GM21528 (cell line): ENCODE data around the gene SRRM2.

Experiments
- ATAC-seq: cut with Tn5 transposase; IDR thresholded peaks from one replicate; pipeline ENCODE4 v1.9.1; 2021; ENCODE audit warnings: mild to moderate bottlenecking, moderate library complexity; ENCODE audit not compliant: unreplicated experiment, low FRiP score

The SRRM2 gene

GRCh38 chr16:2752035-2752849, at the start of gene SRRM2:
SRRM2 (plus strand) TSS chr16:2752638; CDS start chr16:2756365, 3,727 bp downstream.
- ATAC-seq: peak; percentile 74

- no peak for ATAC-seq
Observed at GRCh38 chr16:2702871-2703745, 49.3 kb upstream of the SRRM2 start.

GRCh38 chr16:2704166-2704982, 48.1 kb upstream of the SRRM2 start:
- ATAC-seq: no peak

GRCh38 chr16:2704983-2705275, 47.5 kb upstream of the SRRM2 start:
- no peak for ATAC-seq

GRCh38 chr16:2705351-2705750, 47.1 kb upstream of the SRRM2 start:
- ATAC-seq: no peak

GRCh38 chr16:2706085-2706484, 46.4 kb upstream of the SRRM2 start:
- ATAC-seq: no peak

GRCh38 chr16:2706611-2707311, 45.7 kb upstream of the SRRM2 start:
- no peak for ATAC-seq

- no peak for ATAC-seq
Observed at GRCh38 chr16:2707368-2708289, 44.8 kb upstream of the SRRM2 start.

- ATAC-seq: no peak
Observed at GRCh38 chr16:2708290-2708639, 44.2 kb upstream of the SRRM2 start.

GRCh38 chr16:2708955-2709587, 43.4 kb upstream of the SRRM2 start:
- ATAC-seq: no peak

GRCh38 chr16:2709588-2709984, 42.9 kb upstream of the SRRM2 start:
- no peak for ATAC-seq

GRCh38 chr16:2710021-2710710, 42.3 kb upstream of the SRRM2 start:
- no peak for ATAC-seq

GRCh38 chr16:2710711-2711231, 41.7 kb upstream of the SRRM2 start:
- ATAC-seq: no peak

- no peak for ATAC-seq
Observed at GRCh38 chr16:2711370-2712062, 40.9 kb upstream of the SRRM2 start.

- ATAC-seq: no peak
Observed at GRCh38 chr16:2712063-2712441, 40.4 kb upstream of the SRRM2 start.

GRCh38 chr16:2712546-2712945, 39.9 kb upstream of the SRRM2 start:
- ATAC-seq: no peak

- no peak for ATAC-seq
Observed at GRCh38 chr16:2713523-2713922, 38.9 kb upstream of the SRRM2 start.
